H1 (cell line): Measurements from ENCODE around the gene SLC25A47. TPM values are rescaled to one million over a fixed set of nuclear protein-coding genes. Genes with fewer than 3 reads are reported as not detected.

Source experiments
- ASH2L ChIP-seq: fragments of 200-600, 300-600 bp; sonication (generic); IDR thresholded peaks from one replicate; pipeline ENCODE4 v1.7.1; 2017; ENCODE audit warnings: low read length
- ATF2 ChIP-seq: IDR thresholded peaks from 2 replicates; pipeline ENCODE4 v1.6.1; 2012; ENCODE audit warnings: low read length, inconsistent platforms
- BRCA1 ChIP-seq: IDR thresholded peaks from 2 replicates; pipeline ENCODE4 v1.6.1; 2012; ENCODE audit warnings: low read depth, low read length, improper control_type of control experiment
- CHD7 ChIP-seq: fragments of 300-600 bp; sonication (generic); IDR thresholded peaks from 2 replicates; pipeline ENCODE4 v1.7.1; 2012; ENCODE audit warnings: low read length, moderate library complexity, mild to moderate bottlenecking, inconsistent platforms; ENCODE audit not compliant: insufficient replicate concordance
- EZH2 ChIP-seq: fragments of 200-600 bp; sonication (generic); IDR thresholded peaks from 2 replicates; pipeline ENCODE4 v1.7.1; 2012; ENCODE audit warnings: low read depth, mild to moderate bottlenecking, moderate library complexity, low read length, inconsistent platforms; ENCODE audit not compliant: severe bottlenecking
- JUN ChIP-seq: IDR thresholded peaks from 2 replicates; pipeline ENCODE4 v1.6.1; 2011; ENCODE audit warnings: low read depth, mild to moderate bottlenecking, improper control_type of control experiment, low read length
- MAFK ChIP-seq: IDR thresholded peaks from 2 replicates; pipeline ENCODE4 v1.6.1; 2012; ENCODE audit warnings: low read depth, mild to moderate bottlenecking, improper control_type of control experiment, low read length
- RXRA ChIP-seq: IDR thresholded peaks from 2 replicates; pipeline ENCODE4 v1.6.1; 2011; ENCODE audit warnings: low read depth, mild to moderate bottlenecking, low read length, moderate library complexity; ENCODE audit not compliant: insufficient read depth
- SIX5 ChIP-seq: IDR thresholded peaks from 2 replicates; pipeline ENCODE4 v1.6.1; 2011; ENCODE audit warnings: mild to moderate bottlenecking, low read depth, low read length
- YY1 ChIP-seq: IDR thresholded peaks from 2 replicates; pipeline ENCODE4 v1.6.1; 2011; ENCODE audit warnings: low read depth, mild to moderate bottlenecking, low read length
- polyA plus RNA-seq, 7 experiments: library from polyadenylated mRNA; depleted of rRNA in 3 of 7; stranded (reverse) in 5 of 7; unstranded in 2 of 7; fragments of >200 nt in 5 of 7; fragments of 200-250 nt in 2 of 7; gene quantifications; 1 replicate in 5 of 7; 2 replicates in 1 of 7; 4 replicates in 1 of 7; pipeline versions ENCODE4 v1.2.1 to v1.2.3, GENCODE V29; 2011 to 2013; ENCODE audit warnings: missing spikeins in 2 of 7, mixed read lengths in 2 of 7
- total RNA-seq: library from RNA; stranded (reverse); fragmentation: NEBNext Ultra II Directional; extraction: Animal tissue kit (Norgen Biotek cat#: 25700); gene quantifications from 2 replicates; pipeline ENCODE4 v1.2.1, GENCODE V29; 2021

SLC25A47 gene
- total and polyA plus RNA-seq, 2 of the 8 experiments (the other 6 are each of a cell fraction or from before 2014, with no cell fraction given) = not detected

DNA sequence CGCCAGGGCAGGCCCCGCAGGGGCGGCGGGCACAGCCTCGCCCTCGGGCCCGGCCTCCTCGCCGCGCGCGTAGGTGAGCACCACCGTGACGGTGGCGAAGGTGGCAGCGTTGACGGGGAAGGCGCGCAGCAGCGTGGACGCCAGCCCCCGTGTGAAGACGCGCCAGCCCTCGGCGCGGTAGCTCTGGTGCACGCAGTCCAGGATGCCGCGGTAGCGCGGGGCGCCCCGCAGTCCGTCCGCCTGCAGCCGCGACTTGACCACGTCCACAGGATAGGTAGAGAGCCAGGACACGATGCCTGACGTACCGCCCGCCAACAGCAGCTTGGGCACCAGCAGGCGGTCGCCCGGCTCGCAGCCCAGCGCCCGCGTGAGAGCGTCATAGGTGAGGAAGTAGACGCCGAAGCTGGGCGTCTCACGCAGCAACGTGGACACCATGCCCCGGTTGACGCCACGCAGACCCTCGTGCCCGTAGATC, 30.8 kb upstream of the SLC25A47 start (continued):
- TF ChIP-seq CHD7 (no peak), YY1 (no peak), RXRA (no peak), MAFK (no peak), ASH2L (no peak), SIX5 (no peak), BRCA1 (no peak), ATF2 (no peak), EZH2 (no peak), JUN (no peak)
